GM19372 (cell line): Measurements from ENCODE around the gene PDGFB.

Experiments used
- ATAC-seq: cut with Tn5 transposase; IDR thresholded peaks from one replicate; pipeline ENCODE4 v1.9.1; 2021; ENCODE audit warnings: mild to moderate bottlenecking, low read depth, moderate library complexity; ENCODE audit not compliant: unreplicated experiment

PDGFB gene

DNA sequence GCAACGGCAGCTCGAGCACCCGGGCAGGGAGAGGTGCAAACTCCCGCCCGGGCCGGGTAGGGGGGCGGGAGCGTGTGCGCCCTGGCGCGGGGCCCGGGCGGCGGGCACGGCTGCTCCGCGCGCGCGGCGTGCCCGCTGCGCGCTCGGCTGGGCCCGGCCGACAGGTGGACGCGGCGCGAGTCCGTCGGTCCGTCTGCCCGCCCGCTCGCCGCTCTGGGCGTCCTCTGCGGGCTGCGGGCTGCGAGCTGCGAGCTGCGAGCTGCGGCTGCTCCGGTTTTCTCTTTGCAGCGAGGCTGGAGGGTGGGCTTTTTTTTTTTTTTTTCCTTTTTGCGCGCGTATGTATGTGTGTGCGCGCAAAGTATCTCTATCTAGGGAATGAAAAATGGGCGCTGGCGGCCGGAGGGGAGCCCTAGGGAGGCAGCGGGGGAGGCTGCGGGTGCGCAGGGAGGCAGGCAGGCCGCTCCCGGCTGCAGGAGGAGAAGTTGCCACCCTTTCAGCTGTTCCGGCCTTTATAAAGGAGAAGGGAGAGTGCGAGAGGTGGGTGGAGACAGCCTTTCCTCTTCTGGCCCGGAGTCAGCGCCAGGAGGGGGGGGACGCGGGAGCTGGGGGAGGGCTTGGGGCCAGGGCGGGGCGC lies at the start of gene PDGFB:
TSS of gene PDGFB (minus strand) at position 487 of the 634 bp plus-strand sequence. CDS start 1,019 bp downstream, outside the sequence.
- no peak for ATAC-seq

DNA sequence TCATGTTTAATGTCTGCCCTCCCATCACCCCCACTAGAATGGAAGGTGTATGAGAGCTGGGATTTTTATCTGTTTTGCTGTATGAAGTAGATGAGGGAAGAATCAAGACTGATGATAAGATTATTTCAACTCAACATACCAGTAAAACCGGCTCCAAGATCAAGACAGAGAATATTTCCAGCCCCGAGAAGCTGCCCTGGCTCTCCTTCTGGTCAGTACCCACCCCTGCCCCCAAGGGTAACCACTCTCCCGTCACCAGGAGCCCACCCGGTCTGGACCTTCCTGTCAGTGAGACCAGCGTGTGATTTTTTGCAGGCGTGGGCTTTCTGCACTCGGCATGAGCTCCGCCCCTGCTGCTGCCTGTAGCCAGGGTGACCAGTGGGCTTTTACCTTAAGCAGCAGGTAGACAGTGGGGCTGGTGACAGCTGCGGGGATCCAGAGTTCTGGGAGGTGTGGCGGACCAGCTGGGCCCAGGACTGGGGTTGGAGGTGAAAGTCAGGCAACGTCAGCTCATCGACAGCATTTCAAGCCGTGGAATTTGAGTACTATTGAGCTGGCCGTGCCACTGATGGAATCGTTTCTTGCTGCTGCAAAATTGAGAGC lies 49.1 kb upstream of the PDGFB start:
- no peak for ATAC-seq

DNA sequence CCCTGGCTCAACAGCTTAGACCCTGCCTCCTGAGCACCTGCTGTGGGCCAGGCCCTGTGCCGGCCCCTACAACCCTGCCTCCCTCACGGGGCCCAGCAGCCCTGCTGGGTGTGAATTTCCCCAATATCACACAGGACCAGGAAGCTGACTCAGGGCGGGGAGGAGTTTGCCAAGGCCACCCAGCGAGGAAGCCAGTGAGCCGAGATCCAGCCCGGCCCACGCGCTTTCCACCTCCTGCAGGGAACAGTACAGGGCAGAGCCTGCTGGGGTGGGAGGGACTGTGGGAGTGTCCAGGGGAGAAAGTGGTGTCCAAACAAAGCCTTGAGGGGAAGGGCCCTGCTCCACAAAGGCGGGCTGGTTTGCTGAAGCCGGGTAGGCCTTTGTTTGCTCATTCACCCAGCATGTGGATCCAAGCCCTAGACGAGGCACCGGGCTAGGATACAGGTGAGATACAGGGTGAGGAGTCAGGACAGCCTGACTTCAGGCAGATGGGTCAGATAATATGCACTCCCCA lies 47.8 kb upstream of the PDGFB start:
- no peak for ATAC-seq

DNA sequence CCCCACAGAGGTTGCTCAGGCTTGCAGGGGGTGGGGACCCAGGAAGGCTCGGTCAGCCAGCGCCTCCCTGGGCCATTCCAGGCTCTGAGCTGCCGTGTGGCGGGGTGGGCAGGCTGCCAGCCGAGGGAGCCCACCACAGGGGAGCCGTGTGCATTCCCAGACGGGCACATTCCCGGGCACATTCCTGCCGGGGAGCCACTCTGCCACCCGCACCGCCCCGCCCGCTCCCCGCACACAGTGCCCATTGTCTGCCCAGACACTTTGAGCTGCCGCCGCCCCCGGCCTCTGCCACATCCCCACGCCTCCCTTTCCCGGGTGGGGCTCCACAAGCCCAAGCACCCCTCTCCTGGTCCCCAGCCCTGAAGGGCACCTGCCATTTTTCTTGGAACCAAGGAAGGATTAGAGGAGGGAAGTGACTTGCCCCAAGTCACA lies 47.3 kb upstream of the PDGFB start:
- no peak for ATAC-seq

DNA sequence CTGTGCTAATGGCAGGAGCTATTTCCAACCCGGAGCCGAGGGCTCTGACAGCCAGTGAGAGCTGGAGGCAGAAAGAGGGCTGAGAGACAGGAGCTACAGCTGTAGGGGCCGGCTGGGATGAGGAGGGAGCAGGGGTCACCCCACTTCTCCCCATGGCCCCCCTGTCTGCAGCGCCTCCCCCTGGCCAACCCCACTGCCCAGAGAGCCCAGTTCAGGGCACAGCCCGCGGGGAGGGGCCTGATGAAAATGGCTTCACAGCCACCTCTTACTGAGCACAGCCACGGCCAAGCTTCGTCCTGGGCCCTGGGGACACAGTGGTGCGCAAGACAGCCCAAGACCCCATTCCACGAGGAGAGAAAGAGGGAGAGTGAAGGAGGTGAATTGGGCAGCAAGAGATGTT lies 46.7 kb upstream of the PDGFB start:
- no peak for ATAC-seq

DNA sequence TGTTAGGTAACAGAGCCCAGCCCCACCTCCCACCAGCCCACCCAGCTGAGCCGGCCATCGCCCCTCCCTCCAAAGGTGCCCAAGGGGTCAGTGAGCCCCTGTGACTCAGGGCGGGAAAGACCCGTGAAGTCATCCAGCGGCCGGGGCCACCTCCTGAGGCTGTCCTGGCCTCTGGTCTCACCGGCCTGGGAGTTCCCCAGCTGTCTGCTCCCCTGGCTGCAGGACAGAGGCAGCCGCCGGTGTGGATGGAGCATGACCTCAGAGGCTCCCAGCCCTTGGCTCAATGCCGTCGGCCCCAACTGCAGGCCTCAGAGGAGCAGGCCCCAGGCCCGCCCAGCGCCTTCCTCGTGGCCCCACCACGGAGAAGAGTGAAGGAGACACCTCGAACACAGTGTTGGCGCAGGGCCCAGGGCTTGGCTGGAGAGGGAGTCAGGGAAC lies 46.0 kb upstream of the PDGFB start:
- ATAC-seq = no peak

DNA sequence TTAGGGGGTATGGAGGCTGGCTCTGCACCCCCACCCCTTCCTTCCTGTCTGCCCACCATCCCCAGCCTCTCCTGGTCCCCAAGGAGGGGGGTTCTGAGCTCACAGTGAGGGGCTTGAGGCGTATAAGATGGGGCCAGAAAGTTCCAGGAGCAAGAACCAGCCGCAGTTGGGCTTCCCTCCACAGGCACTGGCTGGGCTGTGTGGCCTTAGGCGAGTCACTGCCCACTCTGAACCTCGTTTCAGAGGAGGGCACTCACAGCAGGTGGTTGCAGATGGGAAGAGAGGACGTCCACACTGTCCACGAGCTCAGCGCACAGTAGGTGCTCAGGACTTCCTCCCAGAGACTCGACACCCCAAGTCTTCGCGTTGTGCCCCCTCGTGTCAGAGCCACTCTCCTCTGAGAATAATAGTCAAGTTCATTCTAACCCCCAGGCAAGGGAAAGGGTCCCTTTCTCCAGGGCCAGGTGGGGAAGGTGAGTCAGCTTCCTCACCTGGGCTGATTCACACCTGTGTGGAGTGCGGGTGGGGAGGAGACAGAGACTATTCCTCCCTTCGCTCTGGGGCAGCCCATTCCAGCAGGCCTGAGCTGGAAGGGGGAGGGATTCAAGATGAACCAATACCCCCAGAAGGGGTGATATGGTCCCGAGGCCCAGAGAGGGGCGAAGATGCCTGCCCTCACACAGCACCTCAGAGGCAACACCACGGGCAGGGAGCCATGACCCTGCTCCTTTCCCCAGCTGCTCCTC lies 45.4 kb upstream of the PDGFB start:
- no peak for ATAC-seq

DNA sequence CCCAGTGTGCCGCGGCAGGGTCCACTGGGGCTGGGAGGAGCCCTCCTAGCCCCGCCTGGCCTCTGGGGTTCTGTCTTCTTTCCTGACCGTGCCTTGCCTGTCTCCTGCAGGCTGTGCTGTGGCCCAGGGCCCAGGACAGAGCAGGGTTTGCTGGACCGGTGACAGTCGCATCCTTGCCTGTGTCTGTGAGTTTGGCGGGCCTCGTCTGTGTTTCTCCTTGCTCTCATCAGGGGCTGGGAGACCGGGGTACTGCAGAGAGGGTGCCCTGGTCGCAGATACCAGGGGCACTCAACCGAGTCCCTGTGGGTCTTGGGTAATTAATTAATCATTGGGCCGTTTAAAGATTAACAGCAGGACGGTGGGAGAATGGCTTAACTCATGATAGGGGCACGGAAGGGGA lies 44.8 kb upstream of the PDGFB start:
- no peak for ATAC-seq

DNA sequence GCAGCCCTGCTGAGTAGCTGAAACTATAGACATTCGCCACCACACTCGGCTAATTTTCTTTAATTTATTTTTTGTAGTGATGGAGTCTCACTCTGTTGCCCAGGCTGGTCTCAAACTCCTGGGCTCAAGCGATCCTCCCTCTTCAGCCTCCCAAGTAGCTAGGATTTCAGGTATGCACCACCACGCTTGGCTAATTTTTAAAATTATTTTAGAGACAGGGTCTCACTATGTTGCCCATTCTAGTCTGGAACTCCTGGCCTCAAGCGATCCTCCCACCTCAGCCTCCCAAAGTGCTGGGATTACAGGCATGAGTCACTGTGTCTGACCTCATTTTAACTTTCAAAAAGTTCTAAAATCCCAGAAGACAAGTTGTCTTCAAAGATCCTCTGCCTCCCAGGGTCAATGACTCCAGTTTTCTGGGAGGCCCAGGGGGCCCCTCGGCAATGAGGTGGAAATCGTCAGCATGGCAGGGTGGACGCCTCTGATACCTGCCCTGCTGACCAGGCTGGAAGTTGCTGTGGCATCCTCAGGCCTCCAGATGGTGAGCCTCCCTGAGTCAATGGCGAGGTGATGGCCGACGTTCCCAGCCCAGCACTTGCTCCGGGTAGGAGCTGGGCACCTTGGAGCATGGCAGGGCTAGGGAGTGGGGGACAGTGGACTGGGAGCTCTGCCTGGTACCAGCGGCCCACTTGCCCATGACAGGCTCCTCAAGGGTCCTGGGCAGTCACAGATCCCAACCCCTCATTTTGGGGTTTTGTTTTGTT lies 43.5 kb upstream of the PDGFB start:
- no peak for ATAC-seq

DNA sequence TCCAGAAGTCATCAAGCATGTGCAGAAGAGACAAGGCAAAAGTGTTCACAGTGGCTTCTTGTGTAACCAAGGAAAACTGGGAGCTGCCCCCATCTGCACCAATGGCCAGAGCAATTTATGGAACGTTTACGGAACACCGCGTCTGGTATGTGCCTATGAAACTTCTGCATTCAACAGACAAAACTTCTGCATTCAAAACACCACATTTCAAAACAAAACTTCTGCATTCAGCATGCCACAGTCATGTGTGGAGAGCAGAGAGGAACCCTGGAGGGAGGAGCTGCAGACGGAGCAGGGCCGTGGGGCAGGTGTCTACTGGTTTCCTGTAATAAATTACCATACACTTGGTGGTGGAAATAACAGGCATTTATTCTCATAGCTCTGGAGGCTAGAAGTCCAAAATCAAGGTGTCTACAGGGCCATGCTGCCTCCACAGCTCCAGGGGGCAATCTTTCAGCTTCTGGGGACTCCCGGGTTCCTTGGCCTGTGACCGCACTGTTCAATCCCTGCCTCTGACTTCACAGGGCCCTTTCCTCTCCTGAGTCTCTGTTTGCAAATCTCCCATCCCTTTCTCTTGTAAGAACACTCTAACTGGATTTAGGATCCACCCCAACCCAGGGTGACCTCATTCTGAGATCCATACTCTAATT lies 42.4 kb upstream of the PDGFB start:
- no peak for ATAC-seq

DNA sequence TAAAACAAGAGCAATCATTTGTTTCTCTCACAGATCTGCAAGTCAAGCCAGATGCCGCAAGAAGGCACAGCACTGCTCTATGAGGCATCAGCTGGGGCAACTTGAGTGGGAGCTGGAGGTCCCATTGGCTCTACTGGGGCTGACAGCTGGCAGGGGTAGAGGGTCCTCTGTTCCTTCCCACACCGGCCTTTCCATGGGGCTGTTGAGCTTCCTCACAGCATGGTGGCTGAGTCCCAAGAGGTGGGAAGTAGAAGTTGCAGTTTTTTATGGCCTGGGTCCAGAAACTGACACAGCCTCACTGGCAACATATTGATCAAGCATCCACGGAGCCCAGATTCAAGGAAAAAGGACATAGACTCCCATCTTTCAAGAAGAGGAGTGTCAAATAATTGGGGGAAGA lies 40.2 kb upstream of the PDGFB start:
- no peak for ATAC-seq

DNA sequence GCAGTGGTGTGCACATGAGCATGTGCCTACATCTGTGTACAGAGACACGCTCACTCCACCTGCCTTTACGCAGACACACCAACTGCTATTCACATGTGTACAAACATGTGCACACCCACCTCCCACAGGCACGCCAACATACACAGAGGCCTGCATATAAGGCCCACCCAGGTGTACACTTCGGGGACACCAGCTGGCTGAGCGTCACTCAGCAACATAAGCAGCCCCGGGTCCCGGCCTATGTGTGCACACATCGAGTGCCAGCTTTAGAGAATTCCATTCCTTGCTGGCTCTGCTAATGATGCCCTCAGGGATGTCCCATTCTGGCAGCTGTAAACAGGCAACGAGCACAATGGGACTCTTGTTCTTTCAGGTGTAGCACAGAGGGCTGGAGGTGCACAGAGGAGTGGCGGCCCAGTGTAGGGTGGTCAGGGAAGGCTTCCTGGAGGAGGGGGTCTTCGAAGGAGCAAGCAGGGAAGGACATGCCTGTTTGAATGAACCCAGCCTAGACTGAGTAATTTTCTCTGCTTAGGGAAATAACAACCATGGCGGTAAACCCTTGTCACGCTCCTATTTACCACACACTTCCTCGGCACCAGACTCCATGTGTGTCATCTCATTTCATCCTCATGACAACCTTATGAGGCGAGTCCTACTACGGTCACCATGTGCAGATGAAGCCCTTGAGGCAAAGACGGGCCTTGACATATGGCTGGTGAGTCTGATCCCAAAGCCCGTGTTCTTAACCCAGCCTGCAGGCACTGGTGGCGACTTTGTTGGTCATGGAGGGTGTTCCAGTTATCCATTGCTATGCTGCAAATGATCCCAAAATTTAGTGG lies 39.6 kb upstream of the PDGFB start:
- no peak for ATAC-seq

DNA sequence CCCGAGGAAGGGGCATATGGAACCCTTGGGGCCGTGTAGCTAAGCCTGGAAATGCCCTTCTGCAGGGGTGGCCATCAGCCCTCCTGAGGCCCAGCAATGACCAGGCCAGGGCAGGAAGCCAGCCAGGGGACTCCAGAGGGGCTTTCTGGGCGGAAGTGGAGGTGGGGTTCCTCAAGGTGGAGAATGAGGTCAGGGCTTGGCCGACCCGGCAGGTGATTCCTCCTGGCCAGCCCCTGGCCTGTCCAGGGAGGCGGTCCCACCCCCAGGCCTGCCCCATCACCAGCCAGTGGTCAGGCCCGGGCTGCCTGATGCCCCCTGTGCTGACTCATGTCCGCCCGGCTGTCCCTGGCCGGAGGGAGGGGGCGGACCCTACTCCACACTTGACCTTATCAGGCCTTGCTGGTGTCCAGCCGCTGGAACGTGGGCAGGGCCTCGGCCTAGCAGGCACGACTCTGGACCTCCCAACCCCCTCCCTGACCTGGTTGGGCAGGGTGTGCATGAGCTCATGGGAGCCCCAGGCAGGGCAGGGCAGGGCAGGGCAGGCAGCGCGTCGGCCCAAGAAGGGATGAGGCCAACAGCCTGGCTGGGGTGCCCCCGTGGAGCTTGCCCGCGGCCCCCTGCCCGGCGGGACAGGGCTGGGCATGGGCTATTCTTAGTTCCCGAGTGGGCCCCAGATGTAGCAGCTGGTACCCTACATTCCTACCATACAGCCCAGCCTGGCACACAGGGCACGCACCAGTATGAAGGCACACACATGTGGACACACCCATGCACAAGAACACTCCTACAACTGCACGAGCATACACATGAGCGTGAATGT lies 38.8 kb upstream of the PDGFB start:
- ATAC-seq = no peak

DNA sequence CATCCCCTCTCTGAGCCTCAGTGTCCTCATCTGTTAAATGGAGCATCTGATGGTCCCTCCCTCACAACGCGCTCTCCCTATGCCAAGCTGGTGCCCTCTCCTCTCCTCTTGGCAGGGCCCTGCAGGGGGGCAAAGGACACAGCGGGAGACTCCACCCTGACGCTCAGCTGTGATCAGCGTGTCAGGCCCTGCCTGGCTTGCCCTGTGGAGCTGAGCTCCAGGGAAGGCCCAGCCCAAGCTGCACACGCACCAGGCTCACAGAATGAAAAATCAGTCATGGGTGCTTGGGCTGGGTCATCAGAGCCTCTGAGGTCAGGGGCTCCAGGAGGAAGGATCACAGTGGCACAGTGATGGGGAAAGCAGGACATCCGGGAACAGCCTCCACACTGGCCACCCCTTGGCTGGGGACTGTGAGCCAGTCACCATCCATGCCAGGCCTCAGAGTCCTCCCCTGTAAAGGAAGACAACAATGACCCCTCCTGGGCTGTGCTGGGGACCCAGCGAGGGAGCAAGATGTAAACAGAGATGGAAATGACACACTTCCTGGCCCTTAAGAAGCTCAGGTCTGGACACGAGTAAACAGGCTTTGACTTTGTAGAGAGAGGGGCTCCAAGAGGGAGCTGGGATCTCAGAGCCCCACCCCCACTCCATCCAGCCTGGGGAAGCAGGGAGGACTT lies 38.0 kb upstream of the PDGFB start:
- no peak for ATAC-seq

DNA sequence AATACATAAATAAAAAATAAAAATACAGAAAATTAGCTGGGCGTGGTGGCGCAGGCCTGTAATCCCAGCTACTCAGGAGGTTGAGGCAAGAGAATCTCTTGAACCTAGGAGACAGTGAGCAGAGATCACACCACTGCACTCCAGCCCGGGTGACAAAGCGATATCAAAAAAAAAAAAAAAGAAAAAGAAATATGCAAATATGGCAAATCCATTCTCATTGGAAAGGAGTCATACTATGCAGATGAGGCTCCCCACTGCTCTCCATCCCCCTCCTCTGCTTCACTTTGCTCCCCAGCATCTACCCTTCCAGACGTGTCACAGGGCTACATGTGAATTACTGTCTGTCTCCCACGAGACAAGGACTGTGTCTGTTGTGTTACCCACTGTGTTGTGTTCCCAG lies 36.3 kb upstream of the PDGFB start:
- ATAC-seq = no peak

DNA sequence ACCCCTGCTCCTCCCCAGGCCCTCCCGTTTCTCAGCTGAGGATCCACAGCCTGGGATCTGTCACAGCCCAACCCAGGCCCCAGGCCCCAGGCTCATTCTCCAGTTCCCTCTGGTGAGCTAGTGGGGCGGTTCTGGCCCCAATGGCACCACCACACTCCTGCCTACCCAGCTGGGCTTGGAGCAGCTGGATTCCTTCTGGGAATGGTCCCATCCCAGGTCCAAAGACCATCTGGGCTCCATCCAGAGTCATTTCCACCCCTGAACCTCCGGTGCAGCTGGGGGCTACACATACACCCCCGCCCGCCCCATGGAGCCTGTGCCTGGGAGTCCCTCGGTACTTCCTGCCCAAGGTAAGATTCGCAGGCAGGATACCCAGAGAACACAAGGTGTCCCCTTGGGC lies 35.5 kb upstream of the PDGFB start:
- no peak for ATAC-seq

DNA sequence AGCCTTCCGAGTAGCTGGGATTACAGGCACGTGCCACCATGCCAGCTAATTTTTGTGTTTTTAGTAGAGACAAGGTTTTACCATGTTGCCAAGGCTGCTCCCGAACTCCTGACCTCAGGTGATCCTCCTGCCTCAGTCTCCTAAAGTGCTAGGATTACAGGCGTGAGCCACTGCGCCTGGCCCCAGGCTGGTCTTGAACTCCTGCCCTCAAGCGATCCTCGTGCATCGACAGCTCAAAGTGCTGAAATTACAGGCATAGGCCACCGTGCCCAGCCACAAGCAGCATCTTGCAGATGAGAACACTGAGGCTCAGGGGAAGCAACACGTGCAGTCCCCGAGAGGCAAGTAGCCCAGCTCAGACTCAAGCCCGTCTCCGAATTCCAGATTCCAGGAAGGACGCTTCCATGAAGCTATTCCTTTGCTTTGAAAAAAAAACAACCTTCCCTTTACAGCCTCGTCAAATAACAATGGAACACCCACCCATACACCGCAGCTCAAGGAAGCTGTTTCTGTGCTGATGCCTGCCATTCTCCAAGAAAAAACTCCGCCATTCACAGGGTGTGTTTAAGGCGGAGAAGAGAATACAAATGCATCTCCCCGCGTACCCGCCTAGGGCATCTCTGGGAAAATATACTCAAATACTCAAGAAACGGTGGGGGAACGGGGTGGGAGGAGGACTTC lies 34.5 kb upstream of the PDGFB start:
- no peak for ATAC-seq

DNA sequence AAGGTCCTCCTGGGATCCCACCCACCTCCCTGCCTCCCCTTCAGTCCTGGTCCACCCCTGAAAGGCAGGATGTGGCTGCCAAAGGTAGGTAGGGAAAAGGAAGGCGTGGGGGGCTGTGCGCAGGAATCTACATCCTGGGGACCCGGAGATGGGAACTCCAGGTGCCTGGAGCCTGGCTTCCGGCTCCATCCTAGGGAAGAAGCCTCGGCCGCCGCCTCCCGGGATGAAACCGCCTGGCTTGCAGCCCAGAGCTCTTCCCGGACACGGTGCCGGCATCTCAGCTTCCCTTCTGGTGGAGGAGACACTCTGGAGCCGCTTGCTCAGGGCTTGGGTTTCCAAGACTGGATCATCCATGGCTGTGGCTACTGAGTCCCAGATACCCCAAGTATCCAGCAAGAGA lies 33.3 kb upstream of the PDGFB start:
- no peak for ATAC-seq
